Measurements from ENCODE around the gene KDSR.

KDSR gene

GRCh38 chr18:63302636-63303405 is 64.2 kb downstream of the KDSR start:
- DNase-seq: no peak

- DNase-seq: no peak
These were observed 64.8 kb downstream of the KDSR start for GRCh38 chr18:63302220-63302619.

- no peak for DNase-seq
These were observed 65.6 kb downstream of the KDSR start for GRCh38 chr18:63301434-63301833.

DNA sequence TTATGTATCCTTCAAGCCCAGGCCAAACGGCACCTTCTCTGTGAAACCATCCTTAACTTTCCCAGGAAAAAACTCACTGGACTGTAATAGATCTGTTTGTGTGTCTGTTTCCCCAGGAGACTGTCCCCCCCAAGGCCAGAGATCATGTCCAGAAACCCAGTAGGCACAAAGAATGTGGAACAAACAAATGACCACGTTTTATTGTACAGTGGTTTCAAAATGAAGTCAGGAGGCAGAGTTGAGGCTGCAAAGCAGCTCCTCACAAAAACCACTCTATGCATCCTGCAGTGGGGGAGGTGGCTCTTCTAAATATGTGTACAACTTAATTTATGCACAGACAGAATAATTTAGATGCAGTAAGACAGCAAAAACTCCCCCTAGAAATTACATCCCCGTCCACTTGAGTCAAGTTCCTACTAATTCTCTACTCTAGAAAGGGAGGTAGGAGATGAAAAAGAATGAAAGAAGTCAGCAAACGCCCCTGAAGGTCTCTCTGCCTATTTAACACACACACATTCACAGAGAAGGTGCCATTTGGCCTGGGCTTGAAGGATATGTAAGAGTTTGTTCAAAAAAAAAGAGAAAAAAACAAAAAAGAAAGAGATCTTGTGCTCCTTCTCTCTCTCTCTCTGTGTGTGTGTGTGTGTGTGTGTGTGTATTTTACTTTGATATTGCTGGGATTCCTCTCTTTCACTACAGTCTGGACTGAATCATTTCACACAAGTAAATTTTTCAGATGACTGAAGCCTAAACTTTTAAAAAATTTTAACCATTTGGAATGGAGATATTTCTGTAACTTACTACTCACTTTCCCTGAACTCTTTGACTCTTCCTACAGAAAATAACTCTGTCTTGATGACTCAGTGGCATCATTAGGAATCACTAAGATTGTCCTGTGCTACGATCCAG is 66.9 kb downstream of the KDSR start:
- no peak for DNase-seq

DNA sequence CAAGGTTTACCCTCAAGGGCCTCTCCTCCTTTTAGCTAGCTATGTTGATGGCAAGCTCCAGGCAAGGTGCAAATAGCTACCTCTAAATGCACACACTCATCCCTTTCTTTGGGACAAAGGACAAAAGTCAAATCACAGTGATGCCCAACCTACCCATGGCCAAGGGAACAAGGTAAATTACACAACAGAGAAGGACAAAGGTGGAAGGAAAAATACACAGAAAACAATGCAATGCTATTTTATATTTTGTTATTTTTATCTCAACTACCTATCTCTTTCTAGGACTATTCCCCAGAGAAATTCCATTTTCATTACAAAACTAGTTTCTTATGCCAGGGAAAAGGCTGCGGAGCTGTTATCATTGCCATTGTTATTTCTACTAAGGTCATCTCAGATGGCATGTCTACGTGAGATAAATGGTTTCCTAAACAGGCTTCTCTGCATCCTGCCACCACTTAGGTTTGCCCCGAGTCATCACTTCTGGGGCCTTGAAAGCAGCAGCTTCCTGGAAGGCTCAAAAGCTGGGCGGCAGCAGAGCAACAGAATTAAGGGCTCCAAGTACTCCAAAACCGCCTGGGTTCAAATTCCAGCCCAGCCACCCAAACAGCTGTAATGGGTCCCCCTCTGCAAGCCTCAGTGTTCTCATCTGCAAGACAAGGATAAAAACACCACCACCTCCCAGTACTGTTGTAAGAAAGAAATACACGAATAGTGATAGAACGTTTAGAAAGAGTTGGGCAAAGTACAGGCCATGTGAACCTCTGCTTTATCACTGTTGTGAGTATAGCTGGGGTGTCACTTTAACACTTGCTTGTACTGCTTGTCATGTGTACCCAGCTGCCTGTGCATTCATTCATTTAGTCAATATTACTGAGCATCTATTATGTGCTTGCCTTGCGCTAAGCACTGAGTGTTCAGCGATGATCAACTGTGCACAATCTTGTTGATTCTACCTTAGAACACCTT is 68.3 kb downstream of the KDSR start:
- no peak for DNase-seq

DNA sequence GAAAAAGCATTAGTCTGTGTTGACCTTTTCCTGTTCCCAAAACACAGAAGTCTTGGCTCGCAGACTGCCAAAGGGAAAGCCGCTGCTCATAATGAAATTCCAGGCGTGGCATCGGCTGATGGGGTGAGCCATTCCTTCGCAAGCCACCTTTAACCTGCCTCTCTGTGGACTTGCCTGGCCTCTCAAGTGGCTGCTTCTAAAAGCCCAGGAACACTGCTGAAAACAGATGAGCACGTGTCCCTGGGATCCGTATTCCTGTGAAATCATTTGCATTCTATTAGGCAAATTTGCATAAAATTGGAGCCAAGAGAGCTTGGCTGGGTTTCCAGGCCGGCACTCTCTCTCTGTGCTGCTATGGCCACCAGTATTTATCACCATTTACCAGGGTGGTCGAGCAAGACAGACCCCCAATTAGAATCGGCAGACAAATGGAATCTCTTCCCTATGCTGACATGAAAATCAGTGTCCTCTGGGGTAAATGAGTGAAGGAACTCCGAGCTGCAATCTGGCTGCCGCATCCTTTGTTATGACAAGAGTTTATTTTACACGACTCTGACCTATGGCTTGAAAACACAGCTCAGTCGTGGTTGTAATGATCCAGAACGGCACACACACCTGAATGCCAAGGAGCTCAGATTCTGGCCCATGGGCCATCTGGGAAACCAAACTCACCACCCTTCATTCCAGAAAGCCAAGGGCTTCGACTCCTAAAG is 69.2 kb downstream of the KDSR start:
- DNase-seq: no peak

- DNase-seq: peak; percentile 46 to 70
These were observed 73.1 kb downstream of the KDSR start for GRCh38 chr18:63293935-63294334.

DNA sequence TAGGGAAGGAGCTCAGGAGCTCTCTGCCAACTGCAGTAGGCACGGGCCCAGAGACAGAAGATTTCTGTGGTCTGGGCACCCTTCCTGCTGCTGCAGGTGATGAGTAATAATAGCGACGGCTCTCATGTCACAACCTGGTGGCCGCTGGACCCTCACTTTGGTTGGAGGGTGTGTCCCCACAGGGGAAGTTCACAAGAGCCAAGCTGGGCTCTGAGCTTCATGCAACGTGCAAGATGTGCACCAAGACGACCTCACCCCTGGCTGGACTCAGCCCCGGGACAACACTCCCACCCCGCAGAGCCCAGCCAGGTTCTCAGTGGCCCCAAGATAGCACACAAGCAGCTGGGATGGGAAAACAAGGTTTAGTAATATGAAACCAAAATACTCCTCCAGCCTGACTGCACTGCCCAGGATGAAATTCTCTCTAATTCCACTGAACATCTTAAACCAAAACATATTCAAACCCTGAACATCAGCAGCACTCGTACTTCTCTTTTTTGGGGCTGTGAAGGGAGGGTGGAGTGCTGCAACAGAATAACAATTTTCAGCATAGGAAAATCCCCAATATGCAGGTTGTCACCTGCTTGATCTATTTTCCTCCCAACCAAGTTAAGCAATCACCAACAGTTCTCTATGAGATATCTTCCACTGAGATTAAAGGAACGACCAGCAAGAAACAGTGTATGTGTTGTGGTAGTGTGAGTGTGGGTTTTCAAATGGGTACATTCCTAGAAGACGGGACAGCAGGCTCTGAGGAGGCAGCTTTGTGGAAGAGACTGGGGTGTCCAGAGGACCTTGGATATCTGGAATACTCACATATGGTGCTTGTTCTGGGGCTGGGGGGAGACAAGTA is 73.9 kb downstream of the KDSR start:
- no peak for DNase-seq

- DNase-seq: no peak
These were observed 75.7 kb downstream of the KDSR start for GRCh38 chr18:63291278-63291677.

DNA sequence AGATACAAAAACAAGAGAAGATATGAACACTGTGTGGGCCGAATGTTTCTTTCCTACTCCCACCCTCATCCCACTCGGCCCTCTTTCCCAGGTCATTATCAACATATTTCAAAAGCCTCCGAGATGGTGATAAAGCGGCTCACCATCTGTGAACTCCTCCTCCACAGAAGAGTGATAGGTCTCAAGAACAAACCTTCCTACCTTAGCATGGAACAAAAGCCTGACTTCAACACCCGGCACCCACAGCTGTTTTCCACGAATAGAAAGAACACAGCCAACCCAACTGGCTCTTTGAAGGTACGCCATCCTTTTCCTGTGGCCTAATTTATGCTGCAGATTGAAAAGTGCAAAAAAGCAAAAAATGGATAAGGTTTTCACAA is 76.2 kb downstream of the KDSR start:
- DNase-seq: no peak

DNA sequence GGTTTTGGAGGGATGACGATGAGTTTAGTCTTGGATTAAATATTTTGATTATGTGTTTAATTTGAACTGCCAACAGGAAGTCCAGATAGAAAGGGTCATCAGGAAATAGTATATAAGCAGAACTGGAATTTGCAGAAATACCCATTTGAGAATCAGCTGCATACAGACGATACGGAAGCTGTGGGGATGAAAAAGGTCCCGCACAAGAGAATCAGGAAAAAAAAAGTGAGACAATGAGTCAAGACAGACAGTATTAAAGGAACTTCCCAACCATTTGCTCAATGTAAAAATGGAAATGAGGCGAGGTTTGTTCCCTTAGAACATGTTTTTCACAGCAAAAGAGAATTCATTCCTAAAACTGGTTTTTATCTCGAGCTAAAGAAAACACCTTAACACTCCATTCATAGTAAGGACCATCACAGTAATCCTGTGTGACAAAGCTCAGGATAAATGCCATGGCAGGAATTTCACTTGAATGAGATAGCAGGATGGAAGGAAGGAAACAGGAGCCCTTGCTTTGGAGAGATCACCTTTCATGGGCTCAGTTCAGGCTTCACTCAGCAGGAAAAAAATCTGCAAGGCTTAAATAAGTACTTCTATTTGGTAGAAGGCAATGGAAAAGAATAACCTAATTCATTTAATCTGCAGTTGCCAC is 76.7 kb downstream of the KDSR start:
- no peak for DNase-seq

DNA sequence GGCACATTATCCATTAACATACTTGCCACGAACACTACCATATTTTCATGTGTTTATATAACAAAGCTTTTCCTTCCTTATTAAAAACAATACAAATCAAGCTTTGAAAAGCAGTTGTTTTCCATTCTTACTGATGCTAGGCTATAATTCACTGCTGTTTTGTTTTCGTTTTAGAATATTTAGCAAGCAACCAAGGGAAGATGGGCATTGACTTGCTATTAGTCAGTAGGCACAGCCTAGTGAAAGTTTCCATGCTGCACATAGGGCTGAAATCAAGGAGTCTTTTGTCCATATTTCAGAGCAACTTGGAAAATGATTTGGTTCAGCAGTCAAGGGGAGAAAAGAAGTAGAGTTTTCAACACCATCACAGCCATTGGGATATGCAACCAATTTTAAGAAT is 78.7 kb downstream of the KDSR start:
- no peak for DNase-seq

- DNase-seq: no peak
These were observed 79.2 kb downstream of the KDSR start for GRCh38 chr18:63287691-63288220.

- DNase-seq: no peak
These were observed 80.1 kb downstream of the KDSR start for GRCh38 chr18:63286926-63287325.

DNA sequence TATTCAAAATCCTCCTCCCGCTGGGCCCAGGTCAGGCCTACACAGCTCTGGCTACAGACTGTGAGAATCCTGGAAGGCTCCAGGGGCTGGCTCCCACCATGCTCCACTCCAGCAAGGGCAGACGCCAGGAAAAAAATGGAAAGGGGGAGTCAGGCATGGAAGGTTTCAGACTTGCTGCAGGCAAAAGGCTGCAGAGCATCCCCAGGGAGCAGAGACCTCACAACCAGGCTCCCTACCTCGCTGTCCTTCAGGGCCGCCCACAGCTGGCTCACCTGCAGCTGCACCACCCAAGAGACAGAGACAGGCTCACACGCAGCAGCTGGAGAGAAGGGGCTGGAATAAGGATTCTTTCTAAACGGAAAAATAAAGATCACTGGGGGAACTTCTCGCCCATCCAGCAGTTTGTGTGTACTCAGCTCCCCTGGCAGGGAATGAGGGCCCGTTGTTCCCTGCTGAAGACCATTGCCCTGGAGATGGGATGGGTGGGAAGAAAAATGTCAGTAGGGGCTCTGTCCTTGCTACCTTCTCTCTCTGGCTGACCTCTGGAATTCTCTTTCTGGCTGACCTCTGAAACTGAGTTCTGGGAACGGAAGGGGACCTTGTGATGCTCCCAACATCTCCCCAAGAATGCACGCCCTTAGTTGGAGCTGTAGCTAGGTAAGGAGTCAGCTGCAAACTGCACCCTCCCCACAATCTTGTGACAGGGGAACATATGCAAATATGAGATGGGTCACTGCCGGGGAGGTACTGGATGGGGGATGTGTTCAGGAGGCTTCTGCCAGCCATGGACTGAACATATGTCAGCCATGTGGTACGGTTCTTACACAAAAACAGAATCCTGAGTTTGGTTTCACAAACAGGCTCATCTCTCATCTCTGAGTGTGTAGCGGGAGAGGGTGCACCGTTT is 81.9 kb downstream of the KDSR start:
- no peak for DNase-seq

GRCh38 chr18:63284173-63284799 is 82.7 kb downstream of the KDSR start:
- DNase-seq: no peak

- DNase-seq: no peak
These were observed 83.5 kb downstream of the KDSR start for GRCh38 chr18:63283305-63284094.

GRCh38 chr18:63282793-63283192 is 84.2 kb downstream of the KDSR start:
- no peak for DNase-seq
